ENCODE measurements around the gene MMAB. TPM values are rescaled to one million over a fixed set of nuclear protein-coding genes. Genes with fewer than 3 reads are reported as not detected.

MMAB gene
- total and polyA plus RNA-seq, 4 experiments from 2014 or later = 16.0 to 30.2 (median 17.0) TPM

DNA sequence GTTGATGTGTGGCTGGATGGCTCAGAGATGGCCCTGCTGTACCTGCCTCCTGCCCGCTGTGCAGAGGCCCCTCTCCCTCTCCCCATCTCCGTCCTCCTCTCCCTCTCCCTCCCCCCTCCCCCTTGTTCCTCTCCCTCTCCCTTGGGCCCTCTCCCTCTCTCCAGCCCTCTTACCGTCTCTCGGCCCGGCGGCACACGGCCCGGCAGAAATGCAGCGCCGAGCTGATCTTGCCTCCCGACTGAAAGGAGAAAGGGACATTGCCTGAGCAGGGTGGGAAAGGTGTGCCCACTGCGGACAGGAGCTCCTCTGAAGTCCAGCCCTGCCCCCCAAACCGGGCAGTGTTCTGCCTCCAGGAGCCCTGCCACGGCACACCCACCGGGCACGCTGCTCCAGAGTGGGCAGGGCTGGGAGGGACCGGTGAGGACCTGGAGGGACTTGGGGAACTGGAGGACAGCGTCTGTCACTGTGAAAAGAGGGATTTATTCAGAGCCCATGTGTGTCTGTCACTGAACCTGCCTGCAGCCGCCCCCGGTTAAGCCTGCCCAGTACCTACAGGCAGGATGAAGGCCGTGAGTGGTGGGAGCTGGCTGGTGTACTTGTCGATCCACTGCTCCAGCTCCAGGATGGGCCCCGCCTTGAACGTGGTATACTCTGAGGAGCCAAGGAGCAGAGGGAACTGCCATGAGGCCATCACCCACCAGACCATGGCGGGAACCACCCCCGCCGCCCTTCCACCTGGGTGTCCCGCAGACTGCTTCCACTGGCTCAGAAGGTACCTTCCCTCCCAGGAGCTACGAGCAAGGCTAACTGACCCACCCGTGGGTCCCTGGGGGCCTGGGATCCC lies 12.2 kb downstream of the MMAB start:
- Histone ChIP-seq H3K4me3 (ENCODE audit: low read length in 2 of 2) (no peak overlapping the region), H3K27ac (ENCODE audit: low read depth, low read length) (no peak overlapping the region), H3K36me3 (ENCODE audit: insufficient read depth, low read length) (peaks cover 4% of the 10 kb centered on the region), H3K4me1 (ENCODE audit: insufficient read depth, low read length) (no peaks in the 10 kb centered on the region), H3K27me3 (ENCODE audit: insufficient read depth, low read length) (no peaks in the 10 kb centered on the region), H3K9me3 (ENCODE audit: control insufficient read depth in 1 of 2, low read length in 2 of 2) (no peaks in the 10 kb centered on the region)
- Mint-ChIP-seq H3K36me3 (peaks cover 19 to 21% of the 10 kb centered on the region in 2 donors), H3K4me3 (no peak overlapping the region), H3K4me1 (no peaks in the 10 kb centered on the region), H3K9me3 (peaks cover 0 to 9% (median 0%) of the 10 kb centered on the region in 8 donors), H3K27ac (no peak overlapping the region), H3K27me3 (no peaks in the 10 kb centered on the region)
- DNase-seq = no peak
- POLR2A ChIA-PET (ENCODE audit: partially characterized antibody) = no interaction called here
- intact Hi-C loops (cut with micrococcal nuclease) = no loop called here
- CTCF ChIA-PET (ENCODE audit: partially characterized antibody) = no interaction called here

GRCh38 chr12:109559601-109560000 lies 13.7 kb downstream of the MMAB start:
- ChIA-PET POLR2A (ENCODE audit: partially characterized antibody) (no interaction called here), CTCF (ENCODE audit: partially characterized antibody) (interaction anchor here (1.2 kb wide), 1 partner anchor 286 kb away, joined by 3 read pairs; no protein-coding TSS in a partner anchor)

GRCh38 chr12:109559200-109559505 lies 14.2 kb downstream of the MMAB start:
- CTCF ChIA-PET (ENCODE audit: partially characterized antibody) = interaction anchor here (1.2 kb wide), 1 partner anchor 286 kb away, joined by 3 read pairs; no protein-coding TSS in a partner anchor
- Mint-ChIP-seq H3K27me3 (no peaks in the 10 kb centered on the region), H3K27ac (no peak overlapping the region), H3K4me3 (no peak overlapping the region), H3K9me3 (peaks cover 0 to 9% (median 0%) of the 10 kb centered on the region in 8 donors), H3K4me1 (no peaks in the 10 kb centered on the region), H3K36me3 (peaks cover 6 to 13% of the 10 kb centered on the region in 2 donors)
- POLR2A ChIA-PET (ENCODE audit: partially characterized antibody) = no interaction called here
- intact Hi-C loops (cut with micrococcal nuclease) = no loop called here
- no peak overlapping the region for H3K4me3 ChIP-seq (ENCODE audit: low read length in 2 of 2)
- no peaks in the 10 kb centered on the region for H3K27me3 ChIP-seq (ENCODE audit: insufficient read depth, low read length)
- DNase-seq = no peak
- no peaks in the 10 kb centered on the region for H3K9me3 ChIP-seq (ENCODE audit: control insufficient read depth in 1 of 2, low read length in 2 of 2)
- H3K4me1 ChIP-seq (ENCODE audit: insufficient read depth, low read length) = no peaks in the 10 kb centered on the region
- no peaks in the 10 kb centered on the region for H3K36me3 ChIP-seq (ENCODE audit: insufficient read depth, low read length)
- no peak overlapping the region for H3K27ac ChIP-seq (ENCODE audit: low read depth, low read length)

More at GRCh38 chr12:109559601-109560000, 13.7 kb downstream of the MMAB start:
- Mint-ChIP-seq H3K27ac (no peak overlapping the region), H3K36me3 (peaks cover 6 to 13% of the 10 kb centered on the region in 2 donors), H3K4me3 (no peak overlapping the region), H3K9me3 (peaks cover 0 to 9% (median 0%) of the 10 kb centered on the region in 8 donors), H3K4me1 (no peaks in the 10 kb centered on the region), H3K27me3 (no peaks in the 10 kb centered on the region)
- intact Hi-C loops (cut with micrococcal nuclease) = no loop called here
- Histone ChIP-seq H3K36me3 (ENCODE audit: insufficient read depth, low read length) (no peaks in the 10 kb centered on the region), H3K9me3 (ENCODE audit: control insufficient read depth in 1 of 2, low read length in 2 of 2) (no peaks in the 10 kb centered on the region), H3K4me1 (ENCODE audit: insufficient read depth, low read length) (no peaks in the 10 kb centered on the region), H3K4me3 (ENCODE audit: low read length in 2 of 2) (no peak overlapping the region), H3K27me3 (ENCODE audit: insufficient read depth, low read length) (no peaks in the 10 kb centered on the region), H3K27ac (ENCODE audit: low read depth, low read length) (no peak overlapping the region)
- DNase-seq = no peak

DNA sequence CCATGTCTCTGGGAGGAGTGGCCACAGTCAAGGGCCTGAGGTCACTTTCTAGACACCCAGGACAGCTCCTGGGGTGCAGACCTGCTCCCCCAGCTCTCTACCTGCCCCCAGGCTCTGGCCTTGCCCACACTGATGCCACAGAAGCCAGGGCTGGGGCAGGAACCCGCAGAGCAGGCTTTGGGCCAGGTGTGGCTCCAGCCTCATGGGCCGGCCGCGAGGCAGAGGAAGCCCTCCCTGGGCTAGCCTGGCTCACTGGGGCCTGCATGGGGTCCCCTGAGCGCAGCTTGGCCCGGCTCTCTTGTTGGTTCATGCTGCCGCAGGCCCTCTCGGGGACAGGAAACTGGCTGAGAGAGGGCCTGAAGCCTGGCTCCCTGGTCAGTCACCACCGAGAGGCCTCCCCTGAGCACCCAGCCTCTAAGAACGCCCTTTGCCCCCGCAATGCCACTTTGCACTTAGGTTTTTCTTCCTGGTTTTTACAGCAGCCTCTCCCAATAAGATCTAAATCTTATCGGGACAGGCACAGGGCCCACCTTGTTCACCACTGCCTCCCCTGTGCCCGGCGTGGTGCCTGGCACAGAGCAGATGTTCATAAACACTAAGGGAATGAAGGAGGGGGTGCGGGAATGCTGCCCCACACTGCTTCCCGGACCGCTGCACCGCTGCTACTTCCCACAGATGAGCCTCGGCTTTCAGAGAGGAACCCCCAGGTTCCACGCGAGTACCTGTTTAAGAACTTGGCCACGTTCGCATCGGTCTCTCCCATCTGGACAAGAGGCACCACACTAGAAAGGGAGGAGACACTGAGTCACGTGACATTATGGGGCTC lies 14.7 kb downstream of the MMAB start:
- Mint-ChIP-seq H3K27me3 (no peaks in the 10 kb centered on the region), H3K4me3 (no peak overlapping the region), H3K27ac (peak overlapping the region in 1 of 7 donors; percentile 65), H3K36me3 (peaks cover 6 to 13% of the 10 kb centered on the region in 2 donors), H3K9me3 (peaks cover 0 to 9% (median 0%) of the 10 kb centered on the region in 8 donors), H3K4me1 (no peaks in the 10 kb centered on the region)
- POLR2A ChIA-PET (ENCODE audit: partially characterized antibody) = no interaction called here
- Histone ChIP-seq H3K4me3 (ENCODE audit: low read length in 2 of 2) (no peak overlapping the region), H3K27me3 (ENCODE audit: insufficient read depth, low read length) (no peaks in the 10 kb centered on the region), H3K36me3 (ENCODE audit: insufficient read depth, low read length) (no peaks in the 10 kb centered on the region), H3K9me3 (ENCODE audit: control insufficient read depth in 1 of 2, low read length in 2 of 2) (no peaks in the 10 kb centered on the region), H3K4me1 (ENCODE audit: insufficient read depth, low read length) (no peaks in the 10 kb centered on the region), H3K27ac (ENCODE audit: low read depth, low read length) (no peak overlapping the region)
- CTCF ChIA-PET (ENCODE audit: partially characterized antibody) = interaction anchor here (1.2 kb wide), 1 partner anchor 287 kb away, joined by 3 read pairs; no protein-coding TSS in a partner anchor
- intact Hi-C loops (cut with micrococcal nuclease) = no loop called here
- DNase-seq = no peak

- intact Hi-C loops (cut with micrococcal nuclease) = no loop called here
- Histone ChIP-seq H3K9me3 (ENCODE audit: control insufficient read depth in 1 of 2, low read length in 2 of 2) (no peaks in the 10 kb centered on the region), H3K27ac (ENCODE audit: low read depth, low read length) (no peak overlapping the region), H3K4me3 (ENCODE audit: low read length in 2 of 2) (no peak overlapping the region), H3K36me3 (ENCODE audit: insufficient read depth, low read length) (no peaks in the 10 kb centered on the region), H3K27me3 (ENCODE audit: insufficient read depth, low read length) (no peaks in the 10 kb centered on the region), H3K4me1 (ENCODE audit: insufficient read depth, low read length) (no peaks in the 10 kb centered on the region)
- no peak for DNase-seq
- CTCF ChIA-PET (ENCODE audit: partially characterized antibody) = no interaction called here
- Mint-ChIP-seq H3K9me3 (peaks cover 0 to 9% (median 0%) of the 10 kb centered on the region in 8 donors), H3K4me3 (no peak overlapping the region), H3K27me3 (no peaks in the 10 kb centered on the region), H3K4me1 (no peaks in the 10 kb centered on the region), H3K27ac (no peak overlapping the region), H3K36me3 (peaks cover 6 to 13% of the 10 kb centered on the region in 2 donors)
- POLR2A ChIA-PET (ENCODE audit: partially characterized antibody) = no interaction called here
Observed at GRCh38 chr12:109557805-109558204, 15.5 kb downstream of the MMAB start.

DNA sequence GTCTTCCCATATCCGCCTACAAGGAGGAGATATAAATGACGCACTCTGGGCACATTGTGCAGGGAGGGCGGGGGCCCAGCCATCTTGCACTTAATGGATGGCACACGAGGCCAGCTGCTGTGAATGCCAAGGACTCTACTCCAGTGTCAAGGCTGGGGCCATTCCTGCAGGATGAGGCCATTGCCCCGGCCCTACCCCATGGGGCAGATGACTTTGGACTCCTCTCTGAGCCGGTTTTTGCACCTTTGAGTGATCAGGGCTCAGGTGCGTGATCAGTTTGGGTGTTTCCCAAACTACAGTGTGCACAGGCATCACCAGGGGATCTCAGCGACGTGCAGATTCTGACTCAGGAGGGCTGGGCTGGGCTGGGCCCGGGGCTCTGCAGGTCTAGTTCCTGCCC lies 16.1 kb downstream of the MMAB start:
- Histone ChIP-seq H3K36me3 (ENCODE audit: insufficient read depth, low read length) (no peaks in the 10 kb centered on the region), H3K9me3 (ENCODE audit: control insufficient read depth in 1 of 2, low read length in 2 of 2) (no peaks in the 10 kb centered on the region), H3K27ac (ENCODE audit: low read depth, low read length) (no peak overlapping the region), H3K4me3 (ENCODE audit: low read length in 2 of 2) (no peak overlapping the region), H3K4me1 (ENCODE audit: insufficient read depth, low read length) (no peaks in the 10 kb centered on the region), H3K27me3 (ENCODE audit: insufficient read depth, low read length) (no peaks in the 10 kb centered on the region)
- ChIA-PET CTCF (ENCODE audit: partially characterized antibody) (no interaction called here), POLR2A (ENCODE audit: partially characterized antibody) (no interaction called here)
- no peak for DNase-seq
- Mint-ChIP-seq H3K4me1 (no peaks in the 10 kb centered on the region), H3K27ac (no peak overlapping the region), H3K36me3 (peaks cover 2 to 7% of the 10 kb centered on the region in 2 donors), H3K9me3 (peaks cover 0 to 4% (median 0%) of the 10 kb centered on the region in 8 donors), H3K4me3 (no peak overlapping the region), H3K27me3 (no peaks in the 10 kb centered on the region)
- intact Hi-C loops (cut with micrococcal nuclease) = no loop called here
